Measurements from ENCODE around the gene SLC6A13.

DNA sequence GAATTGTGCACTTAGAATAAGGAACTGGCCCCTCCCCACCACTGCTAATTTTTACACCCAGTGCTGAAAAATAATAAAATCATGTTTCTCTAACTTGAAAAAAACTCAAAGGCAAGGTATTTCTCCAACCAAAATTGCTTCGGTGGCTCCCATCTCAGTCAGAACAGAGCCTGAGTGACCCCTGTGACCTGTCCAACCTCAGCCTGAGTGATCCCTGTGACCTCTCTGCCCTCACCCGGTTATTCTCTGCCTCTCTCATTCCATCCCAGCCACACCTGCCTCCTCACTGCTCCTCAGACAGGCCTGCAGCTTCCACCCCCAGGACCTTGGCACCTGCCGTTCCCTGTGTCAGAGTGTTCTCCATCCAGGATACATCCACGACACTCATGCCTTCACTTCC lies 53.8 kb downstream of the SLC6A13 start:
- TF ChIP-seq MAX (IDR thresholded peaks at IDR 0.05; ENCODE audit: insufficient read depth, insufficient read length) (no peak), POLR2AphosphoS5 (IDR thresholded peaks at IDR 0.05; ENCODE audit: insufficient read depth, low read depth, low read length) (no peak), POLR2A (IDR thresholded peaks at IDR 0.05; ENCODE audit: low read depth, low read length) (no peak)
- TF ChIP-seq, protein P1, sequence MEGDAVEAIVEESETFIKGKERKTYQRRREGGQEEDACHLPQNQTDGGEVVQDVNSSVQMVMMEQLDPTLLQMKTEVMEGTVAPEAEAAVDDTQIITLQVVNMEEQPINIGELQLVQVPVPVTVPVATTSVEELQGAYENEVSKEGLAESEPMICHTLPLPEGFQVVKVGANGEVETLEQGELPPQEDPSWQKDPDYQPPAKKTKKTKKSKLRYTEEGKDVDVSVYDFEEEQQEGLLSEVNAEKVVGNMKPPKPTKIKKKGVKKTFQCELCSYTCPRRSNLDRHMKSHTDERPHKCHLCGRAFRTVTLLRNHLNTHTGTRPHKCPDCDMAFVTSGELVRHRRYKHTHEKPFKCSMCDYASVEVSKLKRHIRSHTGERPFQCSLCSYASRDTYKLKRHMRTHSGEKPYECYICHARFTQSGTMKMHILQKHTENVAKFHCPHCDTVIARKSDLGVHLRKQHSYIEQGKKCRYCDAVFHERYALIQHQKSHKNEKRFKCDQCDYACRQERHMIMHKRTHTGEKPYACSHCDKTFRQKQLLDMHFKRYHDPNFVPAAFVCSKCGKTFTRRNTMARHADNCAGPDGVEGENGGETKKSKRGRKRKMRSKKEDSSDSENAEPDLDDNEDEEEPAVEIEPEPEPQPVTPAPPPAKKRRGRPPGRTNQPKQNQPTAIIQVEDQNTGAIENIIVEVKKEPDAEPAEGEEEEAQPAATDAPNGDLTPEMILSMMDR (IDR thresholded peaks at IDR 0.05; ENCODE audit: extremely low read depth in 1 of 2, insufficient read depth in 1 of 2, low read depth in 1 of 2, low read length in 2 of 2): no peak

All from endothelial cell of umbilical vein (primary cell).